Spleen (tissue), 7 donors: ENCODE data around the gene ABHD2.

Experiments
- CTCF ChIP-seq, 11 experiments: fragments of 200-600 bp in 7 of 11; fragments of 450-650 bp in 4 of 11; sonication (generic) in 4 of 11; IDR thresholded peaks in 8 of 11; conservative IDR thresholded peaks in 3 of 11; 1 replicate in 7 of 11; 2 replicates in 4 of 11; pipeline versions ENCODE4 v1.4.0 to v1.8.0; 2016 to 2021; ENCODE audit warnings: antibody characterized with exemption in 11 of 11, inconsistent platforms in 4 of 11, mild to moderate bottlenecking in 1 of 11
- POLR2A ChIP-seq, 3 donors: fragments of 450-650 bp; IDR thresholded peaks; one replicate each; pipeline ENCODE4 v1.5.1; 2017; ENCODE audit warnings: antibody characterized with exemption in 3 of 3, mild to moderate bottlenecking in 1 of 3
- POLR2AphosphoS5 ChIP-seq, 3 donors: sonication (generic); formaldehyde crosslinking; IDR thresholded peaks; one replicate each; pipeline ENCODE4 v1.5.1; 2017; ENCODE audit warnings: antibody characterized with exemption in 3 of 3
- donor health status: DM: no; HTN: no; CAD: no; lungs with moderate emphysema.
- donor health status: DM: no; HTN: no; CAD: no.
- donor health status: DM: no; HTN: no; CAD: no.

GRCh38 chr15:89146366-89146765, 58.1 kb downstream of the ABHD2 start:
- TF ChIP-seq CTCF (IDR thresholded peaks at IDR 0.05 in 8 of 11, conservative IDR thresholded peaks at IDR 0.05 in 3 of 11) (no peak), POLR2AphosphoS5 (IDR thresholded peaks at IDR 0.05) (no peak), POLR2A (IDR thresholded peaks at IDR 0.05) (no peak)
